K562 (cell line): ENCODE results near the gene ZCCHC3. TPM values are rescaled to one million over a fixed set of nuclear protein-coding genes. Genes with fewer than 3 reads are reported as not detected.

Source experiments
- ATAC-seq: fragments of 200-7000 bp; cut with Tn5 transposase; 3 replicates; pipeline ENCODE4 v1.9.1; 2020; ENCODE audit warnings: moderate library complexity
- BruUV-seq: library from RNA; stranded (reverse); fragments of 400-500 nt; replicated peaks from 2 replicates; lab custom pipeline; 2021; lab: Mats Ljungman, UMichigan
- CTCF ChIA-PET: fragments of 300-600 bp; formaldehyde crosslinking; extraction: SDS; loops from one replicate; lab custom pipeline; 2021; ENCODE audit warnings: low intra/inter-chr PET ratio; lab: Yijun Ruan, JAX
- POLR2A ChIA-PET: fragments of 300-600, 350-650 bp; sonication (Branson Sonifier 250); formaldehyde crosslinking; extraction: SDS; loops from one replicate; lab custom pipeline; 2021; ENCODE audit warnings: antibody characterized with exemption, inconsistent platforms; lab: Yijun Ruan, JAX
- DNase-seq, 4 experiments: peaks; one replicate each; pipeline versions ENCODE4 v3.0.0 to v3.0.0-alpha.2; 2011 to 2018; ENCODE audit warnings: low spot score in 3 of 4, mixed read lengths in 3 of 4; ENCODE audit errors: extremely low read depth in 1 of 4
- FAIRE-seq: peaks from 2 replicates; lab custom pipeline; 2011; peaks lifted over from hg19 to GRCh38; lab: Jason Lieb, UNC
- H2AFZ ChIP-seq: 2 replicates; pipeline ENCODE4 v1.6.0; 2011; ENCODE audit warnings: low read depth, low read length, control low read depth, inconsistent platforms
- H3K27ac ChIP-seq: fragments of 200-600 bp; 3 replicates; pipeline ENCODE4 v1.8.0; 2011; ENCODE audit warnings: low read depth, mild to moderate bottlenecking, control low read depth, inconsistent platforms, low read length, moderate library complexity, mixed read lengths; ENCODE audit errors: extremely low read depth
- H3K27me3 ChIP-seq, 2 experiments: fragments of 300-600 bp in 1 of 2; 2 replicates in 1 of 2; 3 replicates in 1 of 2; pipeline versions ENCODE4 v1.6.0 to v1.8.0; 2011; ENCODE audit warnings: inconsistent platforms in 2 of 2, low read length in 2 of 2, mild to moderate bottlenecking in 1 of 2, mixed read lengths in 1 of 2, moderate library complexity in 1 of 2; ENCODE audit not compliant: control insufficient read depth in 2 of 2, insufficient read depth in 2 of 2
- H3K36me3 ChIP-seq: fragments of 300-600 bp; 3 replicates; pipeline ENCODE4 v1.8.0; 2011; ENCODE audit warnings: mild to moderate bottlenecking, low read length, inconsistent platforms; ENCODE audit not compliant: control insufficient read depth, insufficient read depth
- H3K4me1 ChIP-seq, 2 experiments: fragments of 200-600 bp in 1 of 2; replicated peaks in 1 of 2; 2 replicates in 1 of 2; 3 replicates in 1 of 2; pipeline versions ENCODE4 v1.5.1 to v1.8.0; 2011; ENCODE audit warnings: inconsistent platforms in 2 of 2, low read length in 2 of 2, mild to moderate bottlenecking in 1 of 2, mixed read lengths in 1 of 2, moderate library complexity in 1 of 2; ENCODE audit not compliant: control insufficient read depth in 2 of 2, insufficient read depth in 2 of 2
- H3K4me2 ChIP-seq: 2 replicates; pipeline ENCODE4 v1.6.1; 2011; ENCODE audit warnings: low read length, control low read depth, inconsistent platforms, mixed read lengths; ENCODE audit not compliant: insufficient read depth
- H3K4me3 ChIP-seq: fragments of 200-600 bp; sonication (generic), shearing (Covaris generic); 2 replicates; pipeline ENCODE4 v1.5.1; 2016; ENCODE audit warnings: control low read depth, inconsistent platforms
- H3K79me2 ChIP-seq: fragments of 200-600 bp; 3 replicates; pipeline ENCODE4 v1.8.0; 2011; ENCODE audit warnings: low read length, inconsistent platforms; ENCODE audit not compliant: control insufficient read depth, insufficient read depth
- H3K9ac ChIP-seq, 2 experiments: 2 replicates each; pipeline versions ENCODE4 v1.6.0 to v1.6.1; 2011; ENCODE audit warnings: low read depth in 2 of 2, low read length in 2 of 2, control low read depth in 1 of 2, inconsistent platforms in 1 of 2, mild to moderate bottlenecking in 1 of 2, mixed read lengths in 1 of 2; ENCODE audit not compliant: insufficient read depth in 1 of 2
- H3K9me1 ChIP-seq: one replicate; pipeline ENCODE4 v1.6.0; 2011; ENCODE audit warnings: inconsistent platforms, mild to moderate bottlenecking, low read length, moderate library complexity; ENCODE audit not compliant: control insufficient read depth, insufficient read depth
- H3K9me3 ChIP-seq: replicated peaks from 2 replicates; pipeline ENCODE4 v1.5.1; 2011; ENCODE audit warnings: low read depth, low read length, inconsistent platforms; ENCODE audit not compliant: control insufficient read depth, insufficient read depth
- H4K20me1 ChIP-seq: replicated peaks from 2 replicates; pipeline ENCODE4 v1.6.1; 2011; ENCODE audit warnings: low read length, inconsistent platforms, mixed read lengths; ENCODE audit not compliant: control insufficient read depth, insufficient read depth
- ATF7 ChIP-seq: fragments of 450-650 bp; IDR thresholded peaks from 2 replicates; pipeline ENCODE4 v1.7.1; 2014; ENCODE audit warnings: mild to moderate bottlenecking, moderate library complexity
- BHLHE40 ChIP-seq: IDR thresholded peaks from 2 replicates; pipeline ENCODE4 v1.6.1; 2011; ENCODE audit warnings: low read length, improper control_type of control experiment
- ELF4 ChIP-seq: fragments of 450-650 bp; formaldehyde crosslinking; IDR thresholded peaks from 2 replicates; pipeline ENCODE4 v1.4.0; 2022; ENCODE audit warnings: missing genetic modification characterization
- FOS ChIP-seq: IDR thresholded peaks from 3 replicates; pipeline ENCODE4 v1.6.1; 2011; ENCODE audit not compliant: insufficient read length; ENCODE audit errors: extremely low read depth
- HDAC2 ChIP-seq: fragments of 450-650 bp; IDR thresholded peaks from 2 replicates; pipeline ENCODE4 v1.6.1; 2016; ENCODE audit warnings: mild to moderate bottlenecking
- HDAC8 ChIP-seq: fragments of 450-650 bp; IDR thresholded peaks from 2 replicates; pipeline ENCODE4 v1.6.1; 2016; ENCODE audit warnings: mild to moderate bottlenecking, missing genetic modification characterization, moderate library complexity, missing compliant biosample characterization
- NCOR1 ChIP-seq: fragments of 450-650 bp; IDR thresholded peaks from 2 replicates; pipeline ENCODE4 v1.6.1; 2016; ENCODE audit warnings: mild to moderate bottlenecking, moderate library complexity
- PYGO2 ChIP-seq: fragments of 450-650 bp; IDR thresholded peaks from 2 replicates; pipeline ENCODE4 v1.6.1; 2016; ENCODE audit warnings: mild to moderate bottlenecking, missing genetic modification characterization, moderate library complexity, missing compliant biosample characterization
- TGIF2 ChIP-seq: sonication (generic); formaldehyde crosslinking; IDR thresholded peaks from 2 replicates; pipeline ENCODE4 v1.8.1; 2022; ENCODE audit warnings: mild to moderate bottlenecking, missing genetic modification reagents, moderate library complexity
- U2AF2 ChIP-seq: fragments of 200-400 bp; formaldehyde crosslinking; optimal IDR thresholded peaks from 2 replicates; pipeline ENCODE3; 2017; ENCODE audit warnings: low read depth, mild to moderate bottlenecking, low read length
- YBX1 ChIP-seq: fragments of 450-650 bp; IDR thresholded peaks from 2 replicates; pipeline ENCODE4 v1.7.1; 2016; ENCODE audit warnings: mild to moderate bottlenecking
- ZBED1 ChIP-seq: IDR thresholded peaks from 2 replicates; pipeline ENCODE4 v1.6.1; 2014
- ZNF431 ChIP-seq: sonication (generic); formaldehyde crosslinking; IDR thresholded peaks from 2 replicates; pipeline ENCODE4 v1.8.0; 2022; ENCODE audit warnings: mild to moderate bottlenecking, missing genetic modification reagents
- WGBS: fragments of 100-300 bp; shearing (Covaris generic); methylation state at CpG from one replicate; pipeline ENCODE4 v1.1.6; 2016; ENCODE audit warnings: low coverage, mixed read lengths; ENCODE audit not compliant: insufficient coverage; ENCODE audit errors: missing lambda C conversion rate; 5-methylcytosine and 5-hydroxymethylcytosine counted together
- in situ Hi-C: fragments of 300-500 bp; cut with MboI; formaldehyde crosslinking; loops from 4 replicates; pipeline ENCODE4 v1.15.0; 2018; ENCODE audit warnings: inconsistent platforms, mixed read lengths
- intact Hi-C: fragments of 100-400 bp; cut with micrococcal nuclease; formaldehyde crosslinking; loops from 2 replicates; pipeline ENCODE4 v1.14.2; 2022
- polyA plus RNA-seq, 8 experiments: library from polyadenylated mRNA; depleted of rRNA in 4 of 8; stranded (reverse) in 5 of 8; unstranded in 3 of 8; fragments of >200 nt; fragmentation: Nextera tagmentation in 2 of 8; fragmentation: Illumina TruSeq in 1 of 8; extraction: Ambion mirVana in 2 of 8; extraction: Trizol in 1 of 8; gene quantifications; 2 replicates each; pipeline versions ENCODE4 v1.2.1 to v1.2.3, GENCODE V29; 2011 to 2014; ENCODE audit warnings: inconsistent platforms in 1 of 8, missing spikeins in 1 of 8
- total RNA-seq, 7 experiments: library from RNA; depleted of rRNA in 6 of 7; stranded (reverse); fragments of >200 nt in 6 of 7; fragmentation: Illumina TruSeq in 2 of 7; extraction: Trizol in 2 of 7; gene quantifications; 2 replicates each; pipeline versions ENCODE4 v1.2.1 to v1.2.3, GENCODE V29; 2011 to 2021; ENCODE audit warnings: low replicate concordance in 1 of 7
- TF ChIP-seq, protein P1 (sequence below): fragments of 450-650 bp; conservative IDR thresholded peaks from 2 replicates; pipeline ENCODE4 v1.6.1; 2016; ENCODE audit warnings: missing genetic modification characterization, low read depth, mild to moderate bottlenecking, missing compliant biosample characterization, moderate library complexity
- TF ChIP-seq, protein P2 (sequence below): sonication (generic); IDR thresholded peaks from 2 replicates; pipeline ENCODE4 v1.6.1; 2016
- TF ChIP-seq, protein P3 (sequence below): fragments of 250-450 bp; sonication (Bioruptor Pico); IDR thresholded peaks from 2 replicates; pipeline ENCODE4 v1.6.1; 2021; ENCODE audit warnings: mild to moderate bottlenecking
- TF ChIP-seq, protein P4 (sequence below), 3 experiments: IDR thresholded peaks in 2 of 3; conservative IDR thresholded peaks in 1 of 3; 2 replicates each; pipeline ENCODE4 v1.5.1; 2011 to 2012; ENCODE audit warnings: low read length in 3 of 3, mild to moderate bottlenecking in 3 of 3, control low read depth in 2 of 3, improper control_type of control experiment in 1 of 3, inconsistent platforms in 1 of 3, low read depth in 1 of 3, mixed read lengths in 1 of 3, moderate library complexity in 1 of 3; ENCODE audit not compliant: insufficient read depth in 2 of 3

The ZCCHC3 gene
- total and polyA plus RNA-seq, 9 of the 15 experiments (the other 6 are each of a cell fraction or from before 2014, with no cell fraction given): 2.8 to 23.3 (median 16.5) TPM

DNA sequence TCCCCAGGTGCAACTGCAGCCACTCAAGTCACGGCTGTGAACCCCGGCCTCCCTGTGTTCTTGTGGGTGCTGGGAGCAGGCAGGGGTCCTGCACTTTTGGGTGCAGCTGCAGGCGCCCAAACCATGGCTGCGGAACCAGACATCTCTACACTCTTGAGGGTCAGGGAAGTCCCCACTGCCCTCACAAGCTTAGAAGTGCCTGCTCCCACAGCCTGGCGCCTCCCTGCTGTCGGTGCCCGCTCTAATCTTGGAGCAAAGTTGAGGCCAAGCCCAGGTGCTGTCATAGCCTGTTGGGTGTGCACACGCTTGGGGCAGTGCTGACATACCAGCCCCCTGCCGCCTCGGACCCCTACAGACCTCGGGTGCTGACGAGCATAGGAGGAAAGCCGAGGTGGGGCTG lies 33.7 kb upstream of the ZCCHC3 start:
- Histone ChIP-seq H3K9ac (peak overlapping the region in 1 of 2 experiments; percentile 53; a peak in 2 of 4 replicates), H3K4me2 (no peak overlapping the region), H3K9me1 (no peaks in the 10 kb centered on the region), H4K20me1 (no peaks in the 10 kb centered on the region), H3K79me2 (no peaks in the 10 kb centered on the region), H3K4me1 (peaks cover 16 to 18% of the 10 kb centered on the region in 2 experiments; a peak in 4 of 5 replicates), H3K9me3 (no peaks in the 10 kb centered on the region), H3K36me3 (no peaks in the 10 kb centered on the region), H3K27me3 (no peaks in the 10 kb centered on the region), H3K27ac (no peak overlapping the region), H2AFZ (no peak overlapping the region), H3K4me3 (no peak overlapping the region)
- DNase-seq (no peak), FAIRE-seq (no peak), ATAC-seq (no peak)
- no TSS peak for BruUV-seq
- TF ChIP-seq BHLHE40: no peak
- no peak for TF ChIP-seq ZNF431 (CRISPR knock-in tag)
- no peak for TF ChIP-seq ZBED1
- TF ChIP-seq, protein P1, sequence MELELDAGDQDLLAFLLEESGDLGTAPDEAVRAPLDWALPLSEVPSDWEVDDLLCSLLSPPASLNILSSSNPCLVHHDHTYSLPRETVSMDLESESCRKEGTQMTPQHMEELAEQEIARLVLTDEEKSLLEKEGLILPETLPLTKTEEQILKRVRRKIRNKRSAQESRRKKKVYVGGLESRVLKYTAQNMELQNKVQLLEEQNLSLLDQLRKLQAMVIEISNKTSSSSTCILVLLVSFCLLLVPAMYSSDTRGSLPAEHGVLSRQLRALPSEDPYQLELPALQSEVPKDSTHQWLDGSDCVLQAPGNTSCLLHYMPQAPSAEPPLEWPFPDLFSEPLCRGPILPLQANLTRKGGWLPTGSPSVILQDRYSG (tag): no peak
- TF ChIP-seq FOS: no peak
- TF ChIP-seq ELF4: no peak
- TF ChIP-seq U2AF2: no peak
- no peak for TF ChIP-seq NCOR1
- TF ChIP-seq, protein P2, sequence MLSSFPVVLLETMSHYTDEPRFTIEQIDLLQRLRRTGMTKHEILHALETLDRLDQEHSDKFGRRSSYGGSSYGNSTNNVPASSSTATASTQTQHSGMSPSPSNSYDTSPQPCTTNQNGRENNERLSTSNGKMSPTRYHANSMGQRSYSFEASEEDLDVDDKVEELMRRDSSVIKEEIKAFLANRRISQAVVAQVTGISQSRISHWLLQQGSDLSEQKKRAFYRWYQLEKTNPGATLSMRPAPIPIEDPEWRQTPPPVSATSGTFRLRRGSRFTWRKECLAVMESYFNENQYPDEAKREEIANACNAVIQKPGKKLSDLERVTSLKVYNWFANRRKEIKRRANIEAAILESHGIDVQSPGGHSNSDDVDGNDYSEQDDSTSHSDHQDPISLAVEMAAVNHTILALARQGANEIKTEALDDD: no peak
- TF ChIP-seq, protein P3, sequence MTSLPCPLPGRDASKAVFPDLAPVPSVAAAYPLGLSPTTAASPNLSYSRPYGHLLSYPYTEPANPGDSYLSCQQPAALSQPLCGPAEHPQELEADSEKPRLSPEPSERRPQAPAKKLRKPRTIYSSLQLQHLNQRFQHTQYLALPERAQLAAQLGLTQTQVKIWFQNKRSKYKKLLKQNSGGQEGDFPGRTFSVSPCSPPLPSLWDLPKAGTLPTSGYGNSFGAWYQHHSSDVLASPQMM (CRISPR knock-in tag): no peak
- no peak for TF ChIP-seq HDAC2
- TF ChIP-seq PYGO2 (tag): no peak
- no peak for TF ChIP-seq ATF7
- no peak for TF ChIP-seq TGIF2 (CRISPR knock-in tag)
- no peak for TF ChIP-seq HDAC8 (tag)
- TF ChIP-seq, protein P4, sequence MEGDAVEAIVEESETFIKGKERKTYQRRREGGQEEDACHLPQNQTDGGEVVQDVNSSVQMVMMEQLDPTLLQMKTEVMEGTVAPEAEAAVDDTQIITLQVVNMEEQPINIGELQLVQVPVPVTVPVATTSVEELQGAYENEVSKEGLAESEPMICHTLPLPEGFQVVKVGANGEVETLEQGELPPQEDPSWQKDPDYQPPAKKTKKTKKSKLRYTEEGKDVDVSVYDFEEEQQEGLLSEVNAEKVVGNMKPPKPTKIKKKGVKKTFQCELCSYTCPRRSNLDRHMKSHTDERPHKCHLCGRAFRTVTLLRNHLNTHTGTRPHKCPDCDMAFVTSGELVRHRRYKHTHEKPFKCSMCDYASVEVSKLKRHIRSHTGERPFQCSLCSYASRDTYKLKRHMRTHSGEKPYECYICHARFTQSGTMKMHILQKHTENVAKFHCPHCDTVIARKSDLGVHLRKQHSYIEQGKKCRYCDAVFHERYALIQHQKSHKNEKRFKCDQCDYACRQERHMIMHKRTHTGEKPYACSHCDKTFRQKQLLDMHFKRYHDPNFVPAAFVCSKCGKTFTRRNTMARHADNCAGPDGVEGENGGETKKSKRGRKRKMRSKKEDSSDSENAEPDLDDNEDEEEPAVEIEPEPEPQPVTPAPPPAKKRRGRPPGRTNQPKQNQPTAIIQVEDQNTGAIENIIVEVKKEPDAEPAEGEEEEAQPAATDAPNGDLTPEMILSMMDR (IDR thresholded peaks at IDR 0.05 in 2 of 3, conservative IDR thresholded peaks at IDR 0.05 in 1 of 3; ENCODE audit: insufficient read depth in 2 of 3, low read depth in 1 of 3, low read length in 3 of 3): no peak
- no peak for TF ChIP-seq YBX1
- ChIA-PET CTCF (no interaction called here), POLR2A (interaction anchor here (1.3 to 1.5 kb wide), 2 partner anchors 28 to 35 kb away, joined by 3 to 5 read pairs; no protein-coding TSS in a partner anchor)
- in situ Hi-C loops (no loop called here), intact Hi-C loops (no loop called here)
- 37% methylated on average over 11 of the region's 13 CpGs for WGBS
